K562 (cell line): ENCODE data around the gene SEZ6L. TPM values are rescaled to one million over a fixed set of nuclear protein-coding genes. Genes with fewer than 3 reads are reported as not detected.
A peak's percentile ranks its signal among the peaks of the same experiment; 100 is the strongest.

Experiments used
- ATAC-seq: fragments of 200-7000 bp; cut with Tn5 transposase; 3 replicates; pipeline ENCODE4 v1.9.1; 2020; ENCODE audit warnings: moderate library complexity
- BruUV-seq: library from RNA; stranded (reverse); fragments of 400-500 nt; replicated peaks from 2 replicates; lab custom pipeline; 2021; lab: Mats Ljungman, UMichigan
- CTCF ChIA-PET: fragments of 300-600 bp; formaldehyde crosslinking; extraction: SDS; loops from one replicate; lab custom pipeline; 2021; ENCODE audit warnings: low intra/inter-chr PET ratio; lab: Yijun Ruan, JAX
- POLR2A ChIA-PET: fragments of 300-600, 350-650 bp; sonication (Branson Sonifier 250); formaldehyde crosslinking; extraction: SDS; loops from one replicate; lab custom pipeline; 2021; ENCODE audit warnings: antibody characterized with exemption, inconsistent platforms; lab: Yijun Ruan, JAX
- DNase-seq, 4 experiments: peaks; one replicate each; pipeline versions ENCODE4 v3.0.0 to v3.0.0-alpha.2; 2011 to 2018; ENCODE audit warnings: low spot score in 3 of 4, mixed read lengths in 3 of 4; ENCODE audit errors: extremely low read depth in 1 of 4
- FAIRE-seq: peaks from 2 replicates; lab custom pipeline; 2011; peaks lifted over from hg19 to GRCh38; lab: Jason Lieb, UNC
- H2AFZ ChIP-seq: 2 replicates; pipeline ENCODE4 v1.6.0; 2011; ENCODE audit warnings: low read depth, low read length, control low read depth, inconsistent platforms
- H3K27ac ChIP-seq: fragments of 200-600 bp; 3 replicates; pipeline ENCODE4 v1.8.0; 2011; ENCODE audit warnings: low read depth, mild to moderate bottlenecking, control low read depth, inconsistent platforms, low read length, moderate library complexity, mixed read lengths; ENCODE audit errors: extremely low read depth
- H3K27me3 ChIP-seq, 2 experiments: fragments of 300-600 bp in 1 of 2; 2 replicates in 1 of 2; 3 replicates in 1 of 2; pipeline versions ENCODE4 v1.6.0 to v1.8.0; 2011; ENCODE audit warnings: inconsistent platforms in 2 of 2, low read length in 2 of 2, mild to moderate bottlenecking in 1 of 2, mixed read lengths in 1 of 2, moderate library complexity in 1 of 2; ENCODE audit not compliant: control insufficient read depth in 2 of 2, insufficient read depth in 2 of 2
- H3K36me3 ChIP-seq: fragments of 300-600 bp; 3 replicates; pipeline ENCODE4 v1.8.0; 2011; ENCODE audit warnings: mild to moderate bottlenecking, low read length, inconsistent platforms; ENCODE audit not compliant: control insufficient read depth, insufficient read depth
- H3K4me1 ChIP-seq, 2 experiments: fragments of 200-600 bp in 1 of 2; replicated peaks in 1 of 2; 2 replicates in 1 of 2; 3 replicates in 1 of 2; pipeline versions ENCODE4 v1.5.1 to v1.8.0; 2011; ENCODE audit warnings: inconsistent platforms in 2 of 2, low read length in 2 of 2, mild to moderate bottlenecking in 1 of 2, mixed read lengths in 1 of 2, moderate library complexity in 1 of 2; ENCODE audit not compliant: control insufficient read depth in 2 of 2, insufficient read depth in 2 of 2
- H3K4me2 ChIP-seq: 2 replicates; pipeline ENCODE4 v1.6.1; 2011; ENCODE audit warnings: low read length, control low read depth, inconsistent platforms, mixed read lengths; ENCODE audit not compliant: insufficient read depth
- H3K4me3 ChIP-seq: fragments of 200-600 bp; sonication (generic), shearing (Covaris generic); 2 replicates; pipeline ENCODE4 v1.5.1; 2016; ENCODE audit warnings: control low read depth, inconsistent platforms
- H3K79me2 ChIP-seq: fragments of 200-600 bp; 3 replicates; pipeline ENCODE4 v1.8.0; 2011; ENCODE audit warnings: low read length, inconsistent platforms; ENCODE audit not compliant: control insufficient read depth, insufficient read depth
- H3K9ac ChIP-seq, 2 experiments: 2 replicates each; pipeline versions ENCODE4 v1.6.0 to v1.6.1; 2011; ENCODE audit warnings: low read depth in 2 of 2, low read length in 2 of 2, control low read depth in 1 of 2, inconsistent platforms in 1 of 2, mild to moderate bottlenecking in 1 of 2, mixed read lengths in 1 of 2; ENCODE audit not compliant: insufficient read depth in 1 of 2
- H3K9me1 ChIP-seq: one replicate; pipeline ENCODE4 v1.6.0; 2011; ENCODE audit warnings: inconsistent platforms, mild to moderate bottlenecking, low read length, moderate library complexity; ENCODE audit not compliant: control insufficient read depth, insufficient read depth
- H3K9me3 ChIP-seq: replicated peaks from 2 replicates; pipeline ENCODE4 v1.5.1; 2011; ENCODE audit warnings: low read depth, low read length, inconsistent platforms; ENCODE audit not compliant: control insufficient read depth, insufficient read depth
- H4K20me1 ChIP-seq: replicated peaks from 2 replicates; pipeline ENCODE4 v1.6.1; 2011; ENCODE audit warnings: low read length, inconsistent platforms, mixed read lengths; ENCODE audit not compliant: control insufficient read depth, insufficient read depth
- BRCA1 ChIP-seq, 2 experiments: fragments of 450-650 bp in 1 of 2; sonication (generic) in 1 of 2; formaldehyde crosslinking in 1 of 2; IDR thresholded peaks; 2 replicates each; pipeline versions ENCODE4 v1.5.0 to v1.6.1; 2017 to 2020; ENCODE audit warnings: mild to moderate bottlenecking in 1 of 2, missing genetic modification reagents in 1 of 2
- FUS ChIP-seq: fragments of 200-400 bp; formaldehyde crosslinking; optimal IDR thresholded peaks from 2 replicates; pipeline ENCODE3; 2017; ENCODE audit warnings: low read depth, low read length
- KDM1A ChIP-seq, 2 experiments: fragments of 450-650 bp; IDR thresholded peaks; 2 replicates each; pipeline ENCODE4 v1.6.1; 2016; ENCODE audit warnings: mild to moderate bottlenecking in 2 of 2
- RNF2 ChIP-seq: sonication (generic); IDR thresholded peaks from 2 replicates; pipeline ENCODE4 v1.6.1; 2016
- SFPQ ChIP-seq: fragments of 200-400 bp; formaldehyde crosslinking; IDR thresholded peaks from 2 replicates; pipeline ENCODE4 v1.6.1; 2017; ENCODE audit warnings: mild to moderate bottlenecking, low read depth, low read length, moderate library complexity
- ZNF121 ChIP-seq: sonication (generic); formaldehyde crosslinking; conservative IDR thresholded peaks from 2 replicates; pipeline ENCODE4 v1.8.0; 2022; ENCODE audit warnings: missing genetic modification reagents
- ZNF175 ChIP-seq: fragments of 200-800 bp; sonication (Bioruptor generic); IDR thresholded peaks from 2 replicates; pipeline ENCODE4 v1.6.1; 2016; ENCODE audit warnings: low read depth, mild to moderate bottlenecking, missing genetic modification characterization, missing compliant biosample characterization
- ZNF407 ChIP-seq: fragments of 450-650 bp; IDR thresholded peaks from 2 replicates; pipeline ENCODE4 v1.6.1; 2016; ENCODE audit warnings: low read depth
- in situ Hi-C: fragments of 300-500 bp; cut with MboI; formaldehyde crosslinking; loops from 4 replicates; pipeline ENCODE4 v1.15.0; 2018; ENCODE audit warnings: inconsistent platforms, mixed read lengths
- intact Hi-C: fragments of 100-400 bp; cut with micrococcal nuclease; formaldehyde crosslinking; loops from 2 replicates; pipeline ENCODE4 v1.14.2; 2022
- polyA plus RNA-seq, 8 experiments: library from polyadenylated mRNA; depleted of rRNA in 4 of 8; stranded (reverse) in 5 of 8; unstranded in 3 of 8; fragments of >200 nt; fragmentation: Nextera tagmentation in 2 of 8; fragmentation: Illumina TruSeq in 1 of 8; extraction: Ambion mirVana in 2 of 8; extraction: Trizol in 1 of 8; gene quantifications; 2 replicates each; pipeline versions ENCODE4 v1.2.1 to v1.2.3, GENCODE V29; 2011 to 2014; ENCODE audit warnings: inconsistent platforms in 1 of 8, missing spikeins in 1 of 8
- total RNA-seq, 7 experiments: library from RNA; depleted of rRNA in 6 of 7; stranded (reverse); fragments of >200 nt in 6 of 7; fragmentation: Illumina TruSeq in 2 of 7; extraction: Trizol in 2 of 7; gene quantifications; 2 replicates each; pipeline versions ENCODE4 v1.2.1 to v1.2.3, GENCODE V29; 2011 to 2021; ENCODE audit warnings: low replicate concordance in 1 of 7

SEZ6L gene
- total and polyA plus RNA-seq, 9 of the 15 experiments (the other 6 are each of a cell fraction or from before 2014, with no cell fraction given), result not detected

GRCh38 chr22:26426924-26427323, 257.7 kb downstream of the SEZ6L start:
- no peak for DNase-seq
- intact Hi-C loops, result no loop called here
- no peak overlapping the region for H3K27ac ChIP-seq
- no peak for ATAC-seq
- H3K36me3 ChIP-seq, result no peaks in the 10 kb centered on the region
- H3K27me3 ChIP-seq, result peaks cover 0 to 6% of the 10 kb centered on the region in 2 experiments; a peak in 2 of 5 replicates
- H3K79me2 ChIP-seq, result no peaks in the 10 kb centered on the region
- BruUV-seq, result no TSS peak
- FAIRE-seq, result no peak
- no peak overlapping the region for H3K4me2 ChIP-seq
- H3K4me1 ChIP-seq, result peaks cover 0 to 19% of the 10 kb centered on the region in 2 experiments; a peak in 2 of 5 replicates
- POLR2A ChIA-PET, result no interaction called here
- H2AFZ ChIP-seq, result no peak overlapping the region
- no peak overlapping the region for H3K9ac ChIP-seq
- in situ Hi-C loops, result no loop called here
- peaks cover 4% of the 10 kb centered on the region; the same call in 1 of the 2 replicates for H3K9me3 ChIP-seq
- H4K20me1 ChIP-seq, result no peaks in the 10 kb centered on the region
- CTCF ChIA-PET, result no interaction called here
- H3K9me1 ChIP-seq, result no peaks in the 10 kb centered on the region
- H3K4me3 ChIP-seq, result no peak overlapping the region
- TF ChIP-seq KDM1A (IDR thresholded peaks at IDR 0.05) (0 out of 4 replicates have a peak, but pooled peaks of 1 of the 2 experiments have one; percentile 3), ZNF121 (CRISPR knock-in tag) (no peak), SFPQ (no peak), FUS (no peak), BRCA1 (IDR thresholded peaks at IDR 0.05) (no peak), BRCA1 (CRISPR knock-in tag; IDR thresholded peaks at IDR 0.05) (no peak), ZNF175 (CRISPR knock-in tag) (no peak), RNF2 (no peak), ZNF407 (no peak)
